ENCODE data around the gene C10orf67. TPM values are rescaled to one million over a fixed set of nuclear protein-coding genes. Genes with fewer than 3 reads are reported as not detected.

The C10orf67 gene
- total RNA-seq, 1 experiment from 2014 or later: 0.13 TPM

DNA sequence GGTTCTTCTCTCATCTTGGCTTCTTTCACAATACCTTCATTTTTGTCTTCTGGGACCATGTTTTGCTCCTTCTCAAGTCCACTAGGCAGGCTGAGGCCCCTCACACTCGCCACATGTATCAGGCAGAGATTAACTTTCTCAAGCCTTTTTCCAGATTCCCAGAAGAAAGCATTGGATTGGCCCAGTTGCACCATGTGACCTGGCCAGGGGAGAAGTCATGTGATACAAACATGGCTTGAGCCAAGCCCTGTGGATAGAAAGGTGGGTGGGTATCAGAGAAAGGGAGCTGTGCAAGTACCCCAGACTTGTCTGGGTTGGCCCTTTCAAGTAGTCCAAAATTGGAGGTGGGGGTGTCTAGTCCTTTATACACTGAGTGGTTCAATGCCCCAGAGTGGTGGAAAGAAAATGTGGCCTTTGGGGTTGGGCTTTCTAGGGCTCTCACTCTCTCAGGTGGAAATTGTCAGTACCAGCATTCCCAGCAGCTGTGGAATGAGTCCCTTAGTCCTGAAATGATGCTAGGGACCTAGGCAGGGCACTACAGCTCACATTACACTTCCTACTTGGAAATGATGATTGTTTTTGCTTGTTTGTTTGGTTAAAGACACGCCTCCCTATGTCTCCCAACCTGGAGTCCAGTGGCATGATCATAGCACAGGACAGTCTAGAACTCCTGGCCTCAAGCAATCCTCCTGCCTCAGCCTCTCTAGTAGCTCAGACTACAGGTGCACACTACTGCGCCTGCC lies 36.9 kb upstream of the C10orf67 start:
- TF ChIP-seq, protein P1, sequence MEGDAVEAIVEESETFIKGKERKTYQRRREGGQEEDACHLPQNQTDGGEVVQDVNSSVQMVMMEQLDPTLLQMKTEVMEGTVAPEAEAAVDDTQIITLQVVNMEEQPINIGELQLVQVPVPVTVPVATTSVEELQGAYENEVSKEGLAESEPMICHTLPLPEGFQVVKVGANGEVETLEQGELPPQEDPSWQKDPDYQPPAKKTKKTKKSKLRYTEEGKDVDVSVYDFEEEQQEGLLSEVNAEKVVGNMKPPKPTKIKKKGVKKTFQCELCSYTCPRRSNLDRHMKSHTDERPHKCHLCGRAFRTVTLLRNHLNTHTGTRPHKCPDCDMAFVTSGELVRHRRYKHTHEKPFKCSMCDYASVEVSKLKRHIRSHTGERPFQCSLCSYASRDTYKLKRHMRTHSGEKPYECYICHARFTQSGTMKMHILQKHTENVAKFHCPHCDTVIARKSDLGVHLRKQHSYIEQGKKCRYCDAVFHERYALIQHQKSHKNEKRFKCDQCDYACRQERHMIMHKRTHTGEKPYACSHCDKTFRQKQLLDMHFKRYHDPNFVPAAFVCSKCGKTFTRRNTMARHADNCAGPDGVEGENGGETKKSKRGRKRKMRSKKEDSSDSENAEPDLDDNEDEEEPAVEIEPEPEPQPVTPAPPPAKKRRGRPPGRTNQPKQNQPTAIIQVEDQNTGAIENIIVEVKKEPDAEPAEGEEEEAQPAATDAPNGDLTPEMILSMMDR (conservative IDR thresholded peaks at IDR 0.05; ENCODE audit: low read depth, low read length): no peak
- TF ChIP-seq EZH2 (IDR thresholded peaks at IDR 0.05; ENCODE audit: borderline replicate concordance, low read depth, low read length, poor library complexity, severe bottlenecking): no peak
- peaks cover 3% of the 10 kb centered on the region for H3K4me1 ChIP-seq (ENCODE audit: insufficient read depth, low read length, poor library complexity, severe bottlenecking)
- no peaks in the 10 kb centered on the region for H3K9me3 ChIP-seq (ENCODE audit: low read depth, low read length, poor library complexity, severe bottlenecking)
- CTCF ChIA-PET: no interaction called here
- BruUV-seq (replicated peaks): no TSS peak
- POLR2A ChIA-PET (ENCODE audit: low non-redundant PET): no interaction called here
- intact Hi-C loops (cut with micrococcal nuclease; ENCODE audit: unreplicated experiment): no loop called here
- DNase-seq (ENCODE audit: low spot score): no peak
- no peak overlapping the region for H3K4me3 ChIP-seq (ENCODE audit: low read depth, low read length, poor library complexity, severe bottlenecking)
- no peak overlapping the region for H3K27ac ChIP-seq (ENCODE audit: low read depth, low read length, poor library complexity, severe bottlenecking)
- H3K36me3 ChIP-seq (ENCODE audit: insufficient read depth, low read length, poor library complexity, severe bottlenecking): no peaks in the 10 kb centered on the region
- H3K27me3 ChIP-seq (replicated peaks; ENCODE audit: insufficient read depth, low read depth, low read length, poor library complexity): no peaks in the 10 kb centered on the region

DNA sequence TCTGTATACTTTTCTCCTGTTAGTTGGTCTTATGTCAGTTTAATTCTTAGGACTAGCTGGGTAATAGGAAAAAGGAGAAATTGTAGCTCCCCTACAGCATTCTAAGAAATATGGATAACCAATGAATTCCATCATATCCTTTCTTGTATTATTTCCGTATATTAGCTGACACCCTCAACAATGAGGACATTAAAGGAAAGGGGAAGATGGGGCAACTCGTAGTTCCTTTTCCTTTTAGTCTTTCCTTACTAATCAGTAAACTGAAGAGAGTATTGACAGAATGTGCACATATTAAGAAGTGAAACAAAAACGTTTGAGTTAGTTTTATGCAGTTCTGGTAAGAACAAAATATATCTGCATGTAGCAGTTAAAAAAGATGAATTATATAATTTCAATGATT lies 35.1 kb upstream of the C10orf67 start:
- ChIA-PET CTCF (no interaction called here), POLR2A (ENCODE audit: low non-redundant PET) (no interaction called here)
- Histone ChIP-seq H3K36me3 (ENCODE audit: insufficient read depth, low read length, poor library complexity, severe bottlenecking) (no peaks in the 10 kb centered on the region), H3K27ac (ENCODE audit: low read depth, low read length, poor library complexity, severe bottlenecking) (no peak overlapping the region), H3K4me1 (ENCODE audit: insufficient read depth, low read length, poor library complexity, severe bottlenecking) (peaks cover 5% of the 10 kb centered on the region), H3K27me3 (replicated peaks; ENCODE audit: insufficient read depth, low read depth, low read length, poor library complexity) (no peaks in the 10 kb centered on the region), H3K9me3 (ENCODE audit: low read depth, low read length, poor library complexity, severe bottlenecking) (no peaks in the 10 kb centered on the region), H3K4me3 (ENCODE audit: low read depth, low read length, poor library complexity, severe bottlenecking) (no peak overlapping the region)
- BruUV-seq (replicated peaks): no TSS peak
- TF ChIP-seq EZH2 (IDR thresholded peaks at IDR 0.05; ENCODE audit: borderline replicate concordance, low read depth, low read length, poor library complexity, severe bottlenecking): no peak
- TF ChIP-seq, protein P1 (conservative IDR thresholded peaks at IDR 0.05; ENCODE audit: low read depth, low read length): no peak
- intact Hi-C loops (cut with micrococcal nuclease; ENCODE audit: unreplicated experiment): no loop called here
- DNase-seq (ENCODE audit: low spot score): no peak

DNA sequence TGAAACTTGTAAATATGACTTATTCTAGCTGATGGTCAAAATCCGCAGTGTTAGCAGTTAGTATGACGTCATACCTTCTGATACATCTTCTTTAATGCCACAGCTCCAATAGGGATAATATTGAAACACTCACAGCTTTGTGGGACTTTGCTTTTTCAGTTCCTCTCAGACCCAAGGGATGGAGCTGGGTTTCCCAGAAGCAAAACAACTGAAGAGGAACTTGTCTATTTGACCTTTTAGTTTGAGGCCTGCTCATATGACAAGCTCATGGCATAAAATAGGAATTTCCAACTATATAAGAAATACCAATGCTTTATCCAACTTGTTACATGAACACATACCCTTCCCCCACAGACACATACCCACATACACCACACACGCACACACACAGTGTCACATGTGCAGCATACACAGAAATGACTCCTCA lies 31.6 kb upstream of the C10orf67 start:
- intact Hi-C loops (cut with micrococcal nuclease; ENCODE audit: unreplicated experiment): no loop called here
- Histone ChIP-seq H3K36me3 (ENCODE audit: insufficient read depth, low read length, poor library complexity, severe bottlenecking) (no peaks in the 10 kb centered on the region), H3K27me3 (replicated peaks; ENCODE audit: insufficient read depth, low read depth, low read length, poor library complexity) (no peaks in the 10 kb centered on the region), H3K4me3 (ENCODE audit: low read depth, low read length, poor library complexity, severe bottlenecking) (no peak overlapping the region), H3K4me1 (ENCODE audit: insufficient read depth, low read length, poor library complexity, severe bottlenecking) (peaks cover 5% of the 10 kb centered on the region), H3K27ac (ENCODE audit: low read depth, low read length, poor library complexity, severe bottlenecking) (no peak overlapping the region), H3K9me3 (ENCODE audit: low read depth, low read length, poor library complexity, severe bottlenecking) (no peaks in the 10 kb centered on the region)
- no TSS peak for BruUV-seq (replicated peaks)
- POLR2A ChIA-PET (ENCODE audit: low non-redundant PET): no interaction called here
- no peak for DNase-seq (ENCODE audit: low spot score)
- CTCF ChIA-PET: no interaction called here
- no peak for TF ChIP-seq EZH2 (IDR thresholded peaks at IDR 0.05; ENCODE audit: borderline replicate concordance, low read depth, low read length, poor library complexity, severe bottlenecking)
- TF ChIP-seq, protein P1 (conservative IDR thresholded peaks at IDR 0.05; ENCODE audit: low read depth, low read length): no peak

Measured in A673 (cell line).